NCI-H748 (cell line): Measurements from ENCODE around the gene NPRL2.

ENCODE experiments used
- DNase-seq: peaks from one replicate; lab custom pipeline; 2025; ENCODE audit not compliant: unreplicated experiment; lab: John Stamatoyannopoulos, UW

The NPRL2 gene

GRCh38 chr3:50373146-50374051 is 22.8 kb upstream of the NPRL2 start:
- peak; percentile 4 for DNase-seq

GRCh38 chr3:50372349-50372748 is 21.8 kb upstream of the NPRL2 start:
- no peak for DNase-seq

GRCh38 chr3:50371133-50371685 is 20.6 kb upstream of the NPRL2 start:
- DNase-seq = no peak

- DNase-seq = peak; percentile 40
Observed at GRCh38 chr3:50370594-50370993, 20.0 kb upstream of the NPRL2 start.

- DNase-seq = no peak
Observed at GRCh38 chr3:50369012-50369670, 18.6 kb upstream of the NPRL2 start.

GRCh38 chr3:50365842-50366220 is 15.3 kb upstream of the NPRL2 start:
- no peak for DNase-seq

GRCh38 chr3:50365080-50365841 is 14.7 kb upstream of the NPRL2 start:
- DNase-seq = peak; percentile 87

- DNase-seq = no peak
Observed at GRCh38 chr3:50364573-50365079, 14.1 kb upstream of the NPRL2 start.

GRCh38 chr3:50359760-50360110 is 9.2 kb upstream of the NPRL2 start:
- no peak for DNase-seq

GRCh38 chr3:50358911-50359759 is 8.6 kb upstream of the NPRL2 start, which contains the start of gene TMEM115:
TMEM115 (minus strand) TSS chr3:50359521; CDS start chr3:50359063, 458 bp downstream.
- peak; percentile 96 for DNase-seq

- peak; percentile 16 for DNase-seq
Observed at GRCh38 chr3:50358355-50358910, 7.9 kb upstream of the NPRL2 start.

- DNase-seq = no peak
Observed at GRCh38 chr3:50357481-50357880, 6.9 kb upstream of the NPRL2 start.

- DNase-seq = peak; percentile 12
Observed at GRCh38 chr3:50356553-50356952, 6.0 kb upstream of the NPRL2 start.

GRCh38 chr3:50355829-50356552 is 5.4 kb upstream of the NPRL2 start:
- no peak for DNase-seq

- DNase-seq = no peak
Observed at GRCh38 chr3:50354850-50355249, 4.3 kb upstream of the NPRL2 start.

GRCh38 chr3:50354186-50354764 is 3.7 kb upstream of the NPRL2 start:
- no peak for DNase-seq

- DNase-seq = no peak
Observed at GRCh38 chr3:50353245-50354004, 2.9 kb upstream of the NPRL2 start.

- no peak for DNase-seq
Observed at GRCh38 chr3:50352781-50353180, 2.2 kb upstream of the NPRL2 start.
